GM18867 (cell line): ENCODE data around the gene ARFIP1.
"Not testable (repeated sequence)": the region's sequence is repeated elsewhere in the genome, so short reads cannot be mapped to it uniquely, and the experiment has no call there.

ENCODE experiments used
- ATAC-seq: cut with Tn5 transposase; IDR thresholded peaks from one replicate; pipeline ENCODE4 v1.9.1; 2021; ENCODE audit warnings: mild to moderate bottlenecking, moderate library complexity; ENCODE audit not compliant: unreplicated experiment

Gene ARFIP1, protein sequence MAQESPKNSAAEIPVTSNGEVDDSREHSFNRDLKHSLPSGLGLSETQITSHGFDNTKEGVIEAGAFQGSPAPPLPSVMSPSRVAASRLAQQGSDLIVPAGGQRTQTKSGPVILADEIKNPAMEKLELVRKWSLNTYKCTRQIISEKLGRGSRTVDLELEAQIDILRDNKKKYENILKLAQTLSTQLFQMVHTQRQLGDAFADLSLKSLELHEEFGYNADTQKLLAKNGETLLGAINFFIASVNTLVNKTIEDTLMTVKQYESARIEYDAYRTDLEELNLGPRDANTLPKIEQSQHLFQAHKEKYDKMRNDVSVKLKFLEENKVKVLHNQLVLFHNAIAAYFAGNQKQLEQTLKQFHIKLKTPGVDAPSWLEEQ

DNA sequence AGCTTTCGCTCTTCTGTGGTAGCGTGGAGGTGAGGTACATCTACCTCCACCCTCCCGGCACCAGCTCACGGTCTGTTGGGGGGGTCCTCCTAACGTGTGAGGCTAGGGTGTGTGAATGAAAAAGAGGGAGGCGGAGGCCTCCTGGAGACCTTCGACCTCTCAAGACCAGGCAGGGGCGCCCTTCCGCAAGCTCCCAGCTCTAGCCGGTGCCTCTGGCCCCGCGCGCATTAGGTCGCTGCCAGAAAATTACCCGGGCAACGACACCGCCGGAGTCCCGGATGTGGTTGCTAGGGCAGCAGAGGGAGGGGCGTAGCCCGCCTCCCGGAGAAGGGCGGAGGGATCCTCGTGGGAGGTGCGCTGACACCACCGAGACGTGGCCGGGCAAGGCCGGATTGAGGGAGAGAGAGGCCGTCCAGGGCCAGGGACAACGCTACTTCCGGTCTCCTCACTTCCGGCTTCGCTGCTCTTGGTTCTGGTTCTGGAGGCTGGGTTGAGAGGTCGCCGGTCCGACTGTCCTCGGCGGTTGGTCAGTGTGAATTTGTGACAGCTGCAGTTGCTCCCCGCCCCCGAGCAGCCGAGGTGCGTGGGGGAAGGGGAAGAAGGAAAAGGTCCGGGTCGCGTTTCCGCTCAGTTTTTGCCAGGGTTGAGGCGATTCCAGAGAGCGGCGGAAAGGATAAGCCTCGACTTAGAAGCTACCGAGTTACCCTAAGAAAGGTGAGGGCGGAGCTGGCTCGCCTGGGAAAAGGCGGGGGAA, at the start of gene ARFIP1, which contains the start of gene TIGD4:
ARFIP1 (plus strand) TSS at position 442 of the 754 bp plus-strand sequence. CDS start 49,680 bp downstream, outside the sequence.
TIGD4 (minus strand) TSS at position 218 of the 754 bp plus-strand sequence. CDS start 8,726 bp downstream, outside the sequence.
- ATAC-seq = peak; percentile 95

DNA sequence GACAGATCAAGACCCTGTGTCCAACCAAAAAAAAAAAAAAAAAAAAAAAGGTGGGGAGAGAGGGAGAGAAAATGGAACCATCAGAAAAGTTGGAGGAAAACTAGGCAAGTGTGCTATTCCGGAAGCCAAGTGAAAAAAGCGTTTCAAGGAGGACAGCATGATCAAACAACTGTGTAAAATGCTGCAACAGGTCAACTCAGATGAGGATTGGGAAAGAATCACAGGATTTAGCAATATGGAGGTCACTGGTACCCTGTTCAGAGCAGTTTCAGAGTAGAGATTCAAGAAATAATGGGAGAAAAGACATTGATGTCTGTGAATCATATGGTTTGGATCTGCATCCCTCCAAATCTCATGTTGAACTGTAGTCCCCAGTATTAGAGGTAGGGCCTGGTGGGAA, 47.8 kb upstream of the ARFIP1 start:
- no peak for ATAC-seq

DNA sequence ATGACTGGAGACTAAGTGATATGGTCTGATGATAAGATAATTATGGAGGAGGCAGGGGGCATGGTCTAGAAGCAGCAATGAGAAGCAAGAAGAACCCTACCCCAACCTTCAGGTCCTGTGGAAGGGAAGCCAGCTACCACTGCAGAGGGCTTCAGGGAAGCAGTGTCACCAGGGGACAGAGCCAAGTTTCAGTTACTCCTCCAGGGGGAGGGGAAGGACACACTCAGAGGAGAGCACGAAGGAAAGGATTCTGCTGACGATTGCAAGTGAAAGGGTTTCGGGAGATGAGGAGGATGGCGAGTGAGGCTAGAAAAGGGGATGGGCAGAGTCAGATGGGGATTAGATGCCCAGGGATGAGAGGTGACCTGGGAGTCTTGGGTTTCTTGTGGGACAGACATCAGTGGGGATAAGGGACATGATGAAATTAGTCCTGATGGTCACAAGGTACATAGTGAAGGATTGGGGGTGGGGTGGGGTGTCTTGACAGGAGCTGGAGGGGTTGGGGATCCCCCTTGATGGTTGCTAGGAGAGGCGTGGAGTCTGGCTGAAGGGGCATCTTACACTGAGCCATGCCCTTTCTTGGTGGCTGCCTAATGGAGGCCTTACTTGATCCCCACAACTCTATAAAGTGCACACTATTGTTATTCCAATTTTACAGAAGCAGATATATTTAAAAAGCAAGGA, 45.6 kb upstream of the ARFIP1 start:
- no peak for ATAC-seq

- no peak for ATAC-seq
Measured at GRCh38 chr4:152734699-152735050, 45.1 kb upstream of the ARFIP1 start.

DNA sequence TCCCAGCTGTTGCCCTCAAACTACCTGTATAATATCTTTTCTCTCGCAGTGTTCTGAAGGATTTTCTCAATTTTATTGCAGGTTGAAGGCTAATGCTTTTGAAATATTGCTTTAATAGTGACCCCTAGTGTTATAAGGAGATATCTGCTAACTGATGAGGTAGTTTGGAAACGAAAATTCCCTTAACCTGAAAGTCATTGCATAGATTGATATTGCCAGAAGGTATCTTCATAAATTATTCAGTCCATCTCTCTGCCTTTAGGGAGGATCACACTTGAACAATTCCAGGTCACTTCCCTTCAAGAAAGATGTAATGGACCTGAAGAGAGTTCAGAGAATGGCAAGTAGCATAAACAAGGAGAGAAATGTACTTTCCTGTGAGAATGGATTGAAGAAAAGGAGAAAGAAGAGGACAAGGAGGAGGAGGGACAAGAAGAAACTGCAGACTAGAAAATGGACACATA, 44.3 kb upstream of the ARFIP1 start:
- ATAC-seq = no peak

DNA sequence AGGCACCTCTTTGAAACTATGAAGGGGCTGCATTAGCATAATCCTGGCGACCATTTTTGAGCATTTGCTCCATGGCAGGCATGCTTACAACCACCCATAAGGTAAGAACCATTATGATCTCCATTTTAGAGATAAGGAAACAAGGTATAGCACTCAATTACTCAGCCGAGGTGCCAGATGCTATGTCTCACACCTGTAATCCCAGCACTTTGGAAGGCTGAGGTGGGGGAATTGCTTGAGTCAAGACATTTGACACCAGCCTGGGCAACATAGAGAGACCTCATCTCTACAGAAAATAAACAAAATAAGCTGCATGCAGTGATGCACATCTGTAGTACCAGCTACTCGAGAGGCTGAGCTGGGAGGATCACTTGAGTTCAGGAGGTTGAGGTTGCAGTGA, 43.8 kb upstream of the ARFIP1 start:
- ATAC-seq = no peak

DNA sequence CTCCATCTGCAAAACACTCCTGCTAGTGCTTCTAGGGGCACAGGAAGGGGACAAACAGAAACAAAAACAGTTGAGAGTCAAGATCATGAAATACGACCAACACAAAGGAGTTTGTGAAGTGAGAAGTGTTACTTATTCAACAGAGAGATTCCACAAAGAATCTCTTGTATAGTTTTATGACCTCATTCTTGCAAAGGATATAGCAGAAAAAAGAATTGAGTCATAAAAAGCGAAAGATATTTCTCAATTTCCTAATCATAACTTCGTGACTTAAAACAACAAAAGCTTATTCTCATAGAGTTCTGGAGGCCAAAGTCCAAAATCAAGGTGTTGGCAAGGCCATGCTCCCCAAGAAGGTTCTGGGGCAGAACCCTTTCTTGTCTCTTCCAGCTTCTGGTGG, 40.9 kb upstream of the ARFIP1 start:
- no peak for ATAC-seq

DNA sequence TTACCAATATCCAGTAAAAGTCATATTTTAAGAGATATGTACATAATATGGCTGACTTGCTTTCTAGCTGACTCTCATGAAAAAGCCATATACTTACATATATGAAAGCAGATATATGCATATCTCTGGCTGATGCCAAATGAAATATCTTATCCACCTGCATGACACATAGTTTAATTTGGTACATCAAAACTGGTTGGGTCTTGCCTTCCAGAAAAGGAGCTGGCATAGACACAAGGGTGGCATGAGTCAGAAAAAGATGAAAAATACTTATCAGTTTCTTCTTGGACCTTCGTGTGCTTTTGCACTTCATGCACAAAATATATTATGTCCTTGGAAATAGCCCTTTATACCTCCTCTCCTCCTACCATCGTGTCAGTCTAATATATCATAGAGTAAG, 32.3 kb upstream of the ARFIP1 start:
- no peak for ATAC-seq

DNA sequence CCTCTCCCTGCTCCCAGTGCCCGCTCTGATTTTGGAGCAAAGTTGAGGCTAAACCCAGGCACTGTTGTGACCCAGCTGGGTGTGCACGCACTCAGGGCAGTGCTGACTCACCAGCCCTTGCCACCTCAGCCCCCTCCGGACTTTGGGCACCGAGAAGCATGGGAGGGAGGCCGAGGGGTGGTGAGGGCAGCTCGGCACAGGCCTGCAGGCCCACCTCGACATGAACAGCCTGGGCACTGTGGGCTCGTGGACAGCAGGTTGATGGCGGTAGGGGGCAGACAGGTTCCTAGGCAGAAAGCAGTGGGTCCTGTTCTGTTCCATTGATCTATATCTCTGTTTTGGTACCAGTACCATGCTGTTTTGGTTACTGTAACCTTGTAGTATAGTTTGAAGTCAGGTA, 31.1 kb upstream of the ARFIP1 start:
- no peak for ATAC-seq

- ATAC-seq = no peak
Measured at GRCh38 chr4:152763796-152764195, 16.0 kb upstream of the ARFIP1 start.

- ATAC-seq = not testable (repeated sequence)
Measured at GRCh38 chr4:152765069-152765737, 14.6 kb upstream of the ARFIP1 start.

DNA sequence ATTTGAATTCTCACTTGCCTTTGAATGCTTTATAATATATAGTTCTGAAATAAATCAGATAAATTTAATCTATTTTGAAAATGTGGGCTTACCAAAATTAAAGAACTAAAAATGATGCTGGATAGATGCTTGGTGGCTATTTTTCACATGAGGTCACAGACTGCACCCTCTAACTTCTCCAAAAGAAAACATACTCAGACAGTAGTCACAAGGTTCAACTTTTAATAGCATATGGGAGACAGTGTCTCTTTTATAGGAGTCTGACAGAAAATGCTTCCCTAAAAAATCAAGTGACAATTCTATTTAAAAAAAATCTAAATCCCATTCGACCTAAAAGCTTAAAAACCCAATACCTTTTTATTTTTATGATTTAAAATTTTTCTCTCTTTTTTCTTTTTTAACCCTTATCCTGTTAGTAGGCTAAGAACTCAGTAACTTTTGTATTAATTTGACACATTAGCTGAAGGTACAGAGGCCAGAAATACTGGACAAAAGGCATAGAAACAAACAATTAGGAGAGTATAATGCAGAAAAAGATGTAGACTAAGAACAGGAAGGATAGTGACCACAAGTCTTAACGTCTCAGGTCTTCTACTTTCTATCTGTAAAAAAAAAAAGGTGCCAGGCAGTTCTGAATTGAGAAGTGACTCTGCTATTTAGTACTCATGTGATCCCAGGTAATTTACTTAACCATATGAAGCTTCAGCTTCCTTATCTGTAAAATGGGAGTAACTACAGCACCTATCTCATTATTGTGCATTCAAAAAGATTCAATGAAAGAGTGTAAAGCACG, 7.8 kb upstream of the ARFIP1 start:
- ATAC-seq = peak; percentile 98

- ATAC-seq = no peak
Measured at GRCh38 chr4:152773339-152773738, 6.4 kb upstream of the ARFIP1 start.

DNA sequence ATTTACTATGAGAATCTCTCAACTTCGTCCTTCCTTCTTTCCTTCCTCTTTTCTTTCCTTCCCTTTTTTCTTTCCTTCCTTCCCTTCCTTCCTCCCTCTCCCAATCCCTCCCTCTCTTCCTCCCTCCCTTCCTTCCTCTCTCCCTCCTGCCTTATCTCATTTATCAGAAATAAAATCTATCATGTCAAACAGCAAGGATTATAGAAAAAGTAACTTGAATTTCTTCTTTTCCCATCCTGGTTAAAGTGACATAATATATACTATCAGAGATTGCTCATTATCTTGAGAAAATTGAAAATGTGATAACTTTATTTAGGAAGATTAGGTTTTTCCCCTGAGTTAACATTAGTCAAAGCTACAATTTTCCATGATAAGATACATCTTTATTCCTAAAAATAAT, 5.8 kb upstream of the ARFIP1 start:
- no peak for ATAC-seq

DNA sequence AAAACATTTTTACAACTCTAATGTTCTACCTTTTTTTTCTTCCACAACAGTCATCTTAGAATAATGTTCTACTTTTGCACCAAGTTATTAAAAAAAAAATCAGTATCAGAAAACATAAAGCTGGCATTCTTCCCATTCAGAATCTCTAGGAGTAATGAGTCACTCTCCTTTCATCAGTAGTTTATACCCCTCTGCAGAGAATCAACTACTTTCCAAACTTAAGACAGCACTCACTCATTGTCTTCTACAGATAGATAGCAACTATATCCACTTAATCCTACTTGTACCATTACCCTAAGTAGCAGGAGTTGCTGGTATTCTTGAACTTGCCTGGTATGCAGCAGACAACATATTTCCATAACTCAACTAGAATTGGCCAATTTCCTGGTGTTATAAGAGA, 3.4 kb upstream of the ARFIP1 start:
- ATAC-seq = no peak

DNA sequence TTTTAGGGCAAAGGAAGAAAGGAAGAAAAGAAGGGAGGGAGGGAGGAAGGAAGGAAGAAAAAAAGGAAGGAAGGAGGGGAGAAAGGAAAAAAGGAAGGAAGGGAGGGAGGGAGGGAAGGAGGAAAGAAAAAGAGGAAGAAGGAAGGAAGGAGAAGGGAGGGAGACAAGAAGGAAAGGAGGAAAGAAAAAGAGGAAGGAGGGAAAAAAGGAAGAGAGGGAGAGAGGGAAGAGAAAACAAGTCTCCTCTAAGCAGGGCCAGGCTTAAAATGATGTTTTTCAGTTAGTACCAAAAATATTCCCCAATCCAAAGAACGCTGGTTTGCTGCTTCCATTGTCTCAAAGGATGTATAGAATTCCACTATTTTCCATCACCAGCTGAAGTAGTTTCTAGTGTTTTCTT, 2.3 kb upstream of the ARFIP1 start:
- ATAC-seq = no peak

- ATAC-seq = peak; percentile 17
Measured at GRCh38 chr4:152778656-152779512, 870 bp upstream of the ARFIP1 start.

DNA sequence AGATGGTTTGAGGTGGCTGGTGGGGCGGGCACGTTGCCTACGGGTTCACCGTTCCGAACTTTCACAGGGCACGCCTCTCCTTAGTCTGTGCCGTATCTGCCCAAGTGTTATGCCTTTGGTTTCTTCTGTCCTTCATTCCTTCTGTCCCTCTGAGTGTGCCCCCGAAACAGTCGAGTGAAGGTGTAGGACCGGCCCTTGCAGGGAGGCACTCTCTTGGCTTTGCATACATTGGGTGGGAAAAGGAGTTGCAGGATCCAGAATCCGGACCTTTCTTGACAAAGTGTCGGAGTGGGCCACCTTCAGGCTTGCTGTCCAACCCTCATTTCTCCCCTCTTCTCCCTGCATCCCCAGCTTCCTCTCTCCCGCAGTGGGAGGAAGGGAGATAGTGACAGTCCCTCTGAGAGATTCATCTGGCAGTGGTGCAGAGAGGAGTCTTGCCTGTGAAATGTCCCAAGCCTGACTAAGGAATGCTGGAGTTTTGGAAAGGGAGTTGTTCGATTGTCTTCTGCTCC, 569 bp downstream of the ARFIP1 start:
- ATAC-seq = peak; percentile 33
